Measurements from ENCODE around the gene CYTH3. TPM values are rescaled to one million over a fixed set of nuclear protein-coding genes. Genes with fewer than 3 reads are reported as not detected.
A peak's percentile ranks its signal among the peaks of the same experiment; 100 is the strongest.
"Not testable (repeated sequence)": the region's sequence is repeated elsewhere in the genome, so short reads cannot be mapped to it uniquely, and the experiment has no call there.

Gene CYTH3
- total and polyA plus RNA-seq, 2 experiments from 2014 or later, result 11.9 to 15.7 TPM

DNA sequence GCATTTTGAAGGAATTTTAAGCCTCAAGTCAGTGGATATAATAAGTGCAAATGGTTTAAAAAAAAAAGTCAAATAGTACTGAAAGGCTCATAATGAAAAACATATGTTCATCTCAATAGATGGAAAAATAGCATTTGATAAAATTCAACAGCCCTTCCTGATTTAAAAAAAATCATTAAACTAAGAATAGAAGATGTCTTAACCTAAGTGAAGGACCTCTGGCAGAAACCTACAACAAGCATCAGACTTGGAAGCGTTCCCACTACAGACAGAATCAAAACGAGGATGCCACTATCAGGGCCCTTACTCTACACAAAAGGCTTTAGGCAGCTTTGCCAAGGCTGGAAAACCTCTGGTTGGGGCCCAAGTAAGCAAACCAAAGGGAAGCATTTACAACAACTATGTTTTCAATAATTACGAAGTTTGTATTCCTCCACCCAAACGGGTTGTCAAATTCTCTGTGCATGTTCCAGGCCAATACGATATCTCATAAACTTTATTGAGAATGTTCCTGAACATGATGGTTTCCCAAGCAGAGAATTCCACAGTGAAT is 45.1 kb downstream of the CYTH3 start:
- no peaks in the 10 kb centered on the region for H3K9me2 ChIP-seq (replicated peaks; ENCODE audit: insufficient read depth)
- peaks cover 56% of the 10 kb centered on the region for H3K79me2 ChIP-seq
- peak overlapping the region; percentile 67 for H3K4me2 ChIP-seq
- no peak overlapping the region for H3K4me3 ChIP-seq
- H2AFZ ChIP-seq, result no peak overlapping the region
- peak; percentile 47 for DNase-seq (ENCODE audit: low spot score)
- no peaks in the 10 kb centered on the region for H3K36me3 ChIP-seq (replicated peaks; ENCODE audit: insufficient read depth, low read depth)
- no peaks in the 10 kb centered on the region for H4K20me1 ChIP-seq (ENCODE audit: insufficient read depth, poor library complexity, severe bottlenecking)
- TF ChIP-seq EZH2phosphoT487 (IDR thresholded peaks at IDR 0.05; ENCODE audit: low read depth, severe bottlenecking, unreplicated experiment) (no peak), EZH2 (IDR thresholded peaks at IDR 0.05; ENCODE audit: borderline replicate concordance) (no peak)
- TF ChIP-seq, protein P1, sequence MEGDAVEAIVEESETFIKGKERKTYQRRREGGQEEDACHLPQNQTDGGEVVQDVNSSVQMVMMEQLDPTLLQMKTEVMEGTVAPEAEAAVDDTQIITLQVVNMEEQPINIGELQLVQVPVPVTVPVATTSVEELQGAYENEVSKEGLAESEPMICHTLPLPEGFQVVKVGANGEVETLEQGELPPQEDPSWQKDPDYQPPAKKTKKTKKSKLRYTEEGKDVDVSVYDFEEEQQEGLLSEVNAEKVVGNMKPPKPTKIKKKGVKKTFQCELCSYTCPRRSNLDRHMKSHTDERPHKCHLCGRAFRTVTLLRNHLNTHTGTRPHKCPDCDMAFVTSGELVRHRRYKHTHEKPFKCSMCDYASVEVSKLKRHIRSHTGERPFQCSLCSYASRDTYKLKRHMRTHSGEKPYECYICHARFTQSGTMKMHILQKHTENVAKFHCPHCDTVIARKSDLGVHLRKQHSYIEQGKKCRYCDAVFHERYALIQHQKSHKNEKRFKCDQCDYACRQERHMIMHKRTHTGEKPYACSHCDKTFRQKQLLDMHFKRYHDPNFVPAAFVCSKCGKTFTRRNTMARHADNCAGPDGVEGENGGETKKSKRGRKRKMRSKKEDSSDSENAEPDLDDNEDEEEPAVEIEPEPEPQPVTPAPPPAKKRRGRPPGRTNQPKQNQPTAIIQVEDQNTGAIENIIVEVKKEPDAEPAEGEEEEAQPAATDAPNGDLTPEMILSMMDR (IDR thresholded peaks at IDR 0.05; ENCODE audit: poor library complexity), result no peak
- H3K4me1 ChIP-seq (ENCODE audit: insufficient read depth), result peaks cover 27% of the 10 kb centered on the region
- 47% methylated on average over 5 of the region's 5 CpGs for WGBS (ENCODE audit: low lambda C conversion rate, missing lambda C conversion rate)
- peak overlapping the region; percentile 80 for H3K27ac ChIP-seq
- H3K27me3 ChIP-seq, result no peaks in the 10 kb centered on the region
- H3K9me3 ChIP-seq (ENCODE audit: low read depth), result no peaks in the 10 kb centered on the region

DNA sequence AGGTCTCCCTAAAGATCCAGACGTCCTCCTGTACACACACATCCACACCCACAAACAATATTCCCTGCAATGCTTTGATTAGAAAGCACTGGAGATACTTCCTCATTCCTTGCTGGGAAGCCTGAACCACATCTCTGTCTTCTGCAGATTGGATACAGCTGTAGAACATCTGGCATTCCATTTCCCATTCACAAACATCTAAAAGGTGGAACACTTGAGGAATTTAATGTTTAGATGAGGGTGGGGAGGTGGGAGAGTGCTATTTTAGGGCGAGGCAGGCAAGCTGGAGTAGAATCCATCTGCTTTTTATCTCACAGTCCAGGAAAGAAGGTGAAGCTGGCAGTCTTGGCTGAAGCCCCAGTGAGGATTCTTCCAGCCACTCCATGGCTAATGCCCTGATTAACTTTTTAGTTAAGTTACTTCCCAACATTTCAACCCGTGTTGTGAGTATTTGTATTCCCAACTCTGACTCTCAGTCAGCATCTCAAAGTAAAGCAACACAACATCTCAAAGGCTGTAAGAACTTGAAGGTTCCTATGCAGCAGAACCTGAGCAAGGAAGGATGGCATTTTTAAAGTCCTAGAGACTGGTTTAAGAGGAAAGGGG is 46.1 kb downstream of the CYTH3 start:
- 36% methylated on average over 3 of the region's 3 CpGs for WGBS (ENCODE audit: low lambda C conversion rate, missing lambda C conversion rate)
- no peak for DNase-seq (ENCODE audit: low spot score)
- Histone ChIP-seq H3K4me1 (ENCODE audit: insufficient read depth) (peaks cover 27% of the 10 kb centered on the region), H3K4me2 (peak overlapping the region; percentile 36), H3K4me3 (no peak overlapping the region), H3K9me3 (ENCODE audit: low read depth) (no peaks in the 10 kb centered on the region), H3K9me2 (replicated peaks; ENCODE audit: insufficient read depth) (no peaks in the 10 kb centered on the region), H3K36me3 (replicated peaks; ENCODE audit: insufficient read depth, low read depth) (no peaks in the 10 kb centered on the region), H3K79me2 (peaks cover 58% of the 10 kb centered on the region), H4K20me1 (ENCODE audit: insufficient read depth, poor library complexity, severe bottlenecking) (no peaks in the 10 kb centered on the region), H2AFZ (no peak overlapping the region), H3K27me3 (no peaks in the 10 kb centered on the region), H3K27ac (peak overlapping the region; percentile 86)
- TF ChIP-seq EZH2phosphoT487 (IDR thresholded peaks at IDR 0.05; ENCODE audit: low read depth, severe bottlenecking, unreplicated experiment) (no peak), EZH2 (IDR thresholded peaks at IDR 0.05; ENCODE audit: borderline replicate concordance) (no peak)
- TF ChIP-seq, protein P1 (IDR thresholded peaks at IDR 0.05; ENCODE audit: poor library complexity), result no peak

GRCh38 chr7:6223411-6223810 is 49.0 kb downstream of the CYTH3 start:
- Histone ChIP-seq H3K4me1 (ENCODE audit: insufficient read depth) (peaks cover 20% of the 10 kb centered on the region), H3K79me2 (peaks cover 61% of the 10 kb centered on the region)
- not testable (repeated sequence) for H3K36me3 ChIP-seq (replicated peaks; ENCODE audit: insufficient read depth, low read depth); H3K27ac ChIP-seq; H3K9me3 ChIP-seq (ENCODE audit: low read depth); H4K20me1 ChIP-seq (ENCODE audit: insufficient read depth, poor library complexity, severe bottlenecking); H3K4me3 ChIP-seq; H2AFZ ChIP-seq; H3K4me2 ChIP-seq; H3K9me2 ChIP-seq (replicated peaks; ENCODE audit: insufficient read depth); DNase-seq (ENCODE audit: low spot score); H3K27me3 ChIP-seq
- 57% methylated on average over 4 of the region's 4 CpGs for WGBS (ENCODE audit: low lambda C conversion rate, missing lambda C conversion rate)

DNA sequence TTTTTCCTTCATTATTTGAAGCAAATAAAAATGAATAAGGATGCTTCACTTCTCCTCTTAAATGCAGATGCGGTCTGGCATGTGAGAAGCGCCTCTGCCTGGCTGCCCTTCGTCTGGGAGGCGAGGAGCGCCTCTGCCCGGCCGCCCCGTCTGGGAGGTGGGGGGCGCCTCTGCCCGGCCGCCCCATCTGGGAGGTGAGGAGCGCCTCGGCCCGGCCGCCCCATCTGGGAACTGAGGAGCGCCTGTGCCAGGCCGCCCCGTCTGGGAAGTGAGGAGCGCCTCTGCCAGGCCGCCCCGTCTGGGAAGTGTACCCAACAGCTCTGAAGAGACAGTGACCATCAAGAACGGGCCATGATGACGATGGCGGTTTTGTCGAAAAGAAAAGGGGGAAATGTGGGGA is 49.4 kb downstream of the CYTH3 start:
- H3K4me1 ChIP-seq (ENCODE audit: insufficient read depth), result peaks cover 16% of the 10 kb centered on the region

More for the DNA sequence above, 49.4 kb downstream of the CYTH3 start:
- not testable (repeated sequence) for H3K4me2 ChIP-seq; H3K4me3 ChIP-seq; H3K9me2 ChIP-seq (replicated peaks; ENCODE audit: insufficient read depth); H3K27ac ChIP-seq; H2AFZ ChIP-seq; H3K9me3 ChIP-seq (ENCODE audit: low read depth); DNase-seq (ENCODE audit: low spot score); H4K20me1 ChIP-seq (ENCODE audit: insufficient read depth, poor library complexity, severe bottlenecking); H3K36me3 ChIP-seq (replicated peaks; ENCODE audit: insufficient read depth, low read depth); H3K27me3 ChIP-seq
- peaks cover 65% of the 10 kb centered on the region for H3K79me2 ChIP-seq
- WGBS (ENCODE audit: low lambda C conversion rate, missing lambda C conversion rate), result 96% methylated on average over 24 of the region's 25 CpGs

All from hepatocyte (in vitro differentiated cells).